CD4-positive, alpha-beta T cell (primary cell): Measurements from ENCODE around the gene CACNA2D2. TPM values are rescaled to one million over a fixed set of nuclear protein-coding genes. Genes with fewer than 3 reads are reported as not detected.

Experiments
- ATAC-seq: fragments of 200-7000 bp; cut with Tn5 transposase; one replicate; pipeline ENCODE4 v1.10.0; 2022; ENCODE audit warnings: mild to moderate bottlenecking; ENCODE audit not compliant: poor library complexity
- CTCF ChIA-PET: fragments of 350-600 bp; sonication (Branson Sonifier 250); formaldehyde crosslinking; loops from one replicate; lab custom pipeline; 2021; ENCODE audit warnings: antibody characterized with exemption, inconsistent platforms; lab: Charles Lee
- POLR2A ChIA-PET: fragments of 350-600 bp; sonication (Branson Sonifier 250); formaldehyde crosslinking; loops from one replicate; lab custom pipeline; 2021; ENCODE audit warnings: antibody characterized with exemption, inconsistent platforms; lab: Charles Lee
- DNase-seq, 14 experiments: peaks; one replicate each; pipeline ENCODE4 v3.0.0-alpha.2; 2013 to 2020; ENCODE audit warnings: mixed read lengths in 2 of 14
- H3K27ac ChIP-seq, 2 donors: one replicate each; pipeline versions ENCODE4 v1.5.1 to v1.7.0; 2013; ENCODE audit warnings: low read length in 2 of 2, low read depth in 1 of 2, mild to moderate bottlenecking in 1 of 2
- H3K27me3 ChIP-seq, 2 experiments: 1 replicate in 1 of 2; 2 replicates in 1 of 2; pipeline versions ENCODE4 v1.6.1 to v1.7.0; 2013; ENCODE audit warnings: low read length in 2 of 2, control low read depth in 1 of 2, mild to moderate bottlenecking in 1 of 2, moderate library complexity in 1 of 2; ENCODE audit not compliant: insufficient read depth in 2 of 2, control insufficient read depth in 1 of 2
- H3K36me3 ChIP-seq: one replicate; pipeline ENCODE4 v1.6.1; 2013; ENCODE audit warnings: low read length, control low read depth; ENCODE audit not compliant: insufficient read depth
- H3K4me1 ChIP-seq: one replicate; pipeline ENCODE4 v1.6.1; 2013; ENCODE audit warnings: low read length, control low read depth; ENCODE audit not compliant: insufficient read depth
- H3K4me3 ChIP-seq: one replicate; pipeline ENCODE4 v1.5.1; 2013; ENCODE audit warnings: mild to moderate bottlenecking, low read length, moderate library complexity
- H3K9me3 ChIP-seq, 2 experiments: 1 replicate in 1 of 2; 2 replicates in 1 of 2; pipeline versions ENCODE4 v1.6.1 to v1.7.0; 2013; ENCODE audit warnings: low read length in 2 of 2, mild to moderate bottlenecking in 2 of 2, control low read depth in 1 of 2, moderate library complexity in 1 of 2; ENCODE audit not compliant: control insufficient read depth in 1 of 2, insufficient read depth in 1 of 2
- H3K27ac Mint-ChIP-seq: one replicate; pipeline ENCODE4 v1.8.0; 2020; ENCODE audit warnings: mixed read lengths
- H3K27me3 Mint-ChIP-seq: one replicate; pipeline ENCODE4 v1.8.0; 2021; ENCODE audit warnings: mixed read lengths
- H3K36me3 Mint-ChIP-seq: one replicate; pipeline ENCODE4 v1.8.0; 2021; ENCODE audit warnings: low read depth, mixed read lengths
- H3K4me1 Mint-ChIP-seq: one replicate; pipeline ENCODE4 v1.8.0; 2021; ENCODE audit warnings: low read depth, mixed read lengths
- H3K4me3 Mint-ChIP-seq: one replicate; pipeline ENCODE4 v1.8.0; 2020; ENCODE audit warnings: mild to moderate bottlenecking, mixed read lengths
- H3K9me3 Mint-ChIP-seq: one replicate; pipeline ENCODE4 v1.8.0; 2020; ENCODE audit warnings: mixed read lengths
- intact Hi-C, 2 experiments: fragments of 100-400 bp; cut with DNase I in 1 of 2; cut with micrococcal nuclease in 1 of 2; formaldehyde crosslinking; loops; one replicate each; pipeline versions ENCODE4 v1.15.1 to v1.9.0; 2023 to 2025; cut with DNase I, micrococcal nuclease
- total RNA-seq, 174 experiments: library from RNA in 2 of 174; stranded (reverse) in 2 of 174; gene quantifications; one replicate each; pipeline ENCODE4 v1.2.3 and lab custom pipeline; 2021 to 2026
- TF ChIP-seq, protein P1 (sequence below): fragments of 200-600 bp; IDR thresholded peaks from one replicate; pipeline ENCODE4 v1.8.0; 2022; ENCODE audit warnings: antibody characterized with exemption, mild to moderate bottlenecking

Gene CACNA2D2
- total RNA-seq, 2 experiments from 2014 or later: 2.5 to 3.8 TPM

DNA sequence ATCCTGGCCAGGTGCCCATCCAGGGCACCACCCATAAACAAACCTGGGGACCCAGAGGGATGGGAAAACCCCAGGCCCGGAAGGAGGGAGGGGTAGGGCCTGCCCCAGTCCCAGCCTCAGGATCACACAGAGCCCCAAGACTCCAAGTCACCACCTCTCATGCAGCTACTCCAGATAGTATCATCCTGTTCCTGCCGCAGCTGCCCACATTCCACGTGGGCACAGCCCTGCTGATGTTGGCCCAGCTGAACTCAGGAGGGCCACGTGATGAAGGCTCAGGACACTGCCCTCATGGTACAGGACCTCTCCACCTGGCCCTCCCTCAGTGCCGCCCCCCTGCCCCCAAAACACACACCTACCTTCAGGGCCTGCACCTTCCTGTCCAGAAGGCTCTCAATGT is 69.5 kb downstream of the CACNA2D2 start:
- Mint-ChIP-seq H3K4me3 (no peak overlapping the region), H3K27ac (no peak overlapping the region), H3K9me3 (no peaks in the 10 kb centered on the region), H3K27me3 (peaks cover 4% of the 10 kb centered on the region), H3K36me3 (no peaks in the 10 kb centered on the region), H3K4me1 (no peaks in the 10 kb centered on the region)
- ChIA-PET POLR2A (no interaction called here), CTCF (interaction anchor here (0.6 to 0.8 kb wide), 2 partner anchors 87 to 108 kb away, joined by 3 to 4 read pairs; no protein-coding TSS in a partner anchor)
- ATAC-seq: no peak
- no peaks in the 10 kb centered on the region for H3K36me3 ChIP-seq
- intact Hi-C loops: no loop called here
- DNase-seq: no peak
- H3K27ac ChIP-seq: no peak overlapping the region
- no peak overlapping the region for H3K4me3 ChIP-seq
- peaks cover 8% of the 10 kb centered on the region for H3K4me1 ChIP-seq
- H3K9me3 ChIP-seq: no peaks in the 10 kb centered on the region
- TF ChIP-seq, protein P1, sequence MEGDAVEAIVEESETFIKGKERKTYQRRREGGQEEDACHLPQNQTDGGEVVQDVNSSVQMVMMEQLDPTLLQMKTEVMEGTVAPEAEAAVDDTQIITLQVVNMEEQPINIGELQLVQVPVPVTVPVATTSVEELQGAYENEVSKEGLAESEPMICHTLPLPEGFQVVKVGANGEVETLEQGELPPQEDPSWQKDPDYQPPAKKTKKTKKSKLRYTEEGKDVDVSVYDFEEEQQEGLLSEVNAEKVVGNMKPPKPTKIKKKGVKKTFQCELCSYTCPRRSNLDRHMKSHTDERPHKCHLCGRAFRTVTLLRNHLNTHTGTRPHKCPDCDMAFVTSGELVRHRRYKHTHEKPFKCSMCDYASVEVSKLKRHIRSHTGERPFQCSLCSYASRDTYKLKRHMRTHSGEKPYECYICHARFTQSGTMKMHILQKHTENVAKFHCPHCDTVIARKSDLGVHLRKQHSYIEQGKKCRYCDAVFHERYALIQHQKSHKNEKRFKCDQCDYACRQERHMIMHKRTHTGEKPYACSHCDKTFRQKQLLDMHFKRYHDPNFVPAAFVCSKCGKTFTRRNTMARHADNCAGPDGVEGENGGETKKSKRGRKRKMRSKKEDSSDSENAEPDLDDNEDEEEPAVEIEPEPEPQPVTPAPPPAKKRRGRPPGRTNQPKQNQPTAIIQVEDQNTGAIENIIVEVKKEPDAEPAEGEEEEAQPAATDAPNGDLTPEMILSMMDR: no peak
- H3K27me3 ChIP-seq: no peaks in the 10 kb centered on the region

GRCh38 chr3:50430950-50431435 is 72.4 kb downstream of the CACNA2D2 start:
- H3K27ac Mint-ChIP-seq: no peak overlapping the region

DNA sequence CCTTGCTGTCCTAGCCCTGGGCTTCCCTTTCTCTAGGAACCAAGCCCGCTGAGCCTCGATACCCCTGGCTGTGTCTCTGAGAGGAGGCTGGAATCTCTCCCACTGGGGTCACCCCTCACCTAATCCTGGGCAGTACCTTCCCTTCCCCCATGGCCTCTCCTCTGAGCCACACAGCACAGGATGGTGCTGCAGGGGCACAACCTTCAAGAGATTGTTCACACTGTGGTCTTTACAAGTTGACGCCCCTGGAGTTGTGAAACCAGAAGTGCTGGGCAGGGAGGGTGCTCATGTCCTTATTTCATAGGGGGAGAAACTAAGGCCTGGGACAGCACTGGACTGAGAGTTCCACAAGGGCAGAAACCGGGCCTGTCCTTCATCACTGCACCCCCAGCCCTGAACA is 73.2 kb downstream of the CACNA2D2 start:
- Histone ChIP-seq H3K36me3 (no peaks in the 10 kb centered on the region), H3K27ac (no peak overlapping the region), H3K27me3 (no peaks in the 10 kb centered on the region), H3K9me3 (no peaks in the 10 kb centered on the region), H3K4me1 (peaks cover 6% of the 10 kb centered on the region), H3K4me3 (no peak overlapping the region)
- Mint-ChIP-seq H3K27ac (no peak overlapping the region), H3K4me1 (no peaks in the 10 kb centered on the region), H3K4me3 (no peak overlapping the region), H3K36me3 (no peaks in the 10 kb centered on the region), H3K27me3 (no peaks in the 10 kb centered on the region), H3K9me3 (no peaks in the 10 kb centered on the region)
- no peak for ATAC-seq
- TF ChIP-seq, protein P1: no peak
- CTCF ChIA-PET: no interaction called here
- intact Hi-C loops: no loop called here
- DNase-seq: peak in 1 of 14 experiments; percentile 70
- POLR2A ChIA-PET: no interaction called here

More at GRCh38 chr3:50430950-50431435, 72.4 kb downstream of the CACNA2D2 start:
- Mint-ChIP-seq H3K27me3 (peaks cover 3% of the 10 kb centered on the region), H3K36me3 (no peaks in the 10 kb centered on the region), H3K4me1 (no peaks in the 10 kb centered on the region), H3K4me3 (no peak overlapping the region), H3K9me3 (no peaks in the 10 kb centered on the region)
- ChIA-PET CTCF (no interaction called here), POLR2A (no interaction called here)
- TF ChIP-seq, protein P1: no peak
- Histone ChIP-seq H3K27me3 (no peaks in the 10 kb centered on the region), H3K36me3 (no peaks in the 10 kb centered on the region), H3K4me3 (no peak overlapping the region), H3K9me3 (no peaks in the 10 kb centered on the region), H3K27ac (no peak overlapping the region), H3K4me1 (peaks cover 10% of the 10 kb centered on the region)
- ATAC-seq (no peak), DNase-seq (no peak)
- intact Hi-C loops: no loop called here
